Measurements from ENCODE around the gene CAMKK1. TPM values are rescaled to one million over a fixed set of nuclear protein-coding genes. Genes with fewer than 3 reads are reported as not detected.

The CAMKK1 gene
- total RNA-seq, 1 experiment from 2014 or later = 9.6 TPM

DNA sequence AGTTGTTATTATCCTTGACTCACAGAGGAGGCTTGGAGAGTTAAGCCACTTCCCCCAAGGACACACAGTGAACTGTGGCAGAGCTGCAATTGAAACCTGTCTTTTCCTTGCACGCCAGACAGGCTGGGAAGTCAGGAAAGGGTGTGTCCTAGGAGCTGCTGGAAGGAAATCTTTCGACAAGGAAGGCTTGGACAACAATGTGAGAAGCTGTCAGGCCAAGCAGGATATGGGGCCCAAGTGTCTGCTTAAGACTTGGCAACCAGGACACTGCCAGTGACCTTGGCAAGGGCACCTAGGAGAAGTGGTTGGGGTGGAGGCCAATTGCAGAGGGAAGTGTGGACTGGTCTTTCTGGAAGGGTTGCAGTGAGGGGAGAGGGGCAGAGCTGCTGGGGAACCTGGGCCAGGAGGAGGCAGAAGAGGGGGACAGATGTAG lies 2.1 kb upstream of the CAMKK1 start:
- ATAC-seq (no peak), DNase-seq (ENCODE audit: low spot score) (no peak)
- no peaks in the 10 kb centered on the region for H3K9me3 Mint-ChIP-seq
- CTCF ChIA-PET = interaction anchor here (0.5 to 2.9 kb wide), 5 partner anchors 19 to 737 kb away, joined by 3 to 22 read pairs (median 4); partner anchors contain the start of gene NCBP3
- TF ChIP-seq, protein P1, sequence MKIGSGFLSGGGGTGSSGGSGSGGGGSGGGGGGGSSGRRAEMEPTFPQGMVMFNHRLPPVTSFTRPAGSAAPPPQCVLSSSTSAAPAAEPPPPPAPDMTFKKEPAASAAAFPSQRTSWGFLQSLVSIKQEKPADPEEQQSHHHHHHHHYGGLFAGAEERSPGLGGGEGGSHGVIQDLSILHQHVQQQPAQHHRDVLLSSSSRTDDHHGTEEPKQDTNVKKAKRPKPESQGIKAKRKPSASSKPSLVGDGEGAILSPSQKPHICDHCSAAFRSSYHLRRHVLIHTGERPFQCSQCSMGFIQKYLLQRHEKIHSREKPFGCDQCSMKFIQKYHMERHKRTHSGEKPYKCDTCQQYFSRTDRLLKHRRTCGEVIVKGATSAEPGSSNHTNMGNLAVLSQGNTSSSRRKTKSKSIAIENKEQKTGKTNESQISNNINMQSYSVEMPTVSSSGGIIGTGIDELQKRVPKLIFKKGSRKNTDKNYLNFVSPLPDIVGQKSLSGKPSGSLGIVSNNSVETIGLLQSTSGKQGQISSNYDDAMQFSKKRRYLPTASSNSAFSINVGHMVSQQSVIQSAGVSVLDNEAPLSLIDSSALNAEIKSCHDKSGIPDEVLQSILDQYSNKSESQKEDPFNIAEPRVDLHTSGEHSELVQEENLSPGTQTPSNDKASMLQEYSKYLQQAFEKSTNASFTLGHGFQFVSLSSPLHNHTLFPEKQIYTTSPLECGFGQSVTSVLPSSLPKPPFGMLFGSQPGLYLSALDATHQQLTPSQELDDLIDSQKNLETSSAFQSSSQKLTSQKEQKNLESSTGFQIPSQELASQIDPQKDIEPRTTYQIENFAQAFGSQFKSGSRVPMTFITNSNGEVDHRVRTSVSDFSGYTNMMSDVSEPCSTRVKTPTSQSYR (CRISPR knock-in tag; IDR thresholded peaks at IDR 0.05) = no peak
- TF ChIP-seq RELA (CRISPR knock-in tag; IDR thresholded peaks at IDR 0.05; ENCODE audit: borderline replicate concordance) = no peak
- POLR2A ChIA-PET = no interaction called here
- no peak overlapping the region for H3K27ac Mint-ChIP-seq
- peaks cover 26% of the 10 kb centered on the region for H3K4me1 Mint-ChIP-seq
- no peaks in the 10 kb centered on the region for H3K36me3 Mint-ChIP-seq
- H3K27me3 Mint-ChIP-seq (ENCODE audit: low read depth) = peaks cover 7% of the 10 kb centered on the region; the same call in 1 of the 2 replicates
- no peak overlapping the region for H3K4me3 Mint-ChIP-seq

DNA sequence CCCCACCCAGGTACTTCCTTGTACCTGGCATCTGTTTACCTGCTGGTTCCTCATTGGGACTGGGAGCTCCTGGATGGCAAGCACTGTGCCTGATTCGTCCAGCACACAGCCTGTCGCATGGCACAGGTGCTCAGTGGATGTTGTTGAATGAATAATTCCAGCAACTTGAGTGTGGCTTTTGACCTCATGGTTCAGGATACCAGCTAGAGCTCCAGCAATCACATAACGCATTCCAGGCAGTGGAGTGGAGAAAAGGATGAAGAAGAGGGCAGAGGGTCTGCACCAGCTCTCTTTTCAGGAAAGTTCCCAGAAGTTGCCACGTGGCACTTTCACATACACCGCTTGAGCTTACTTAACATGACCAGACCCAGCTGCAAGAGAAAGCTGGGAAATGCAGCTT lies 1.3 kb upstream of the CAMKK1 start:
- peaks cover 7% of the 10 kb centered on the region; the same call in 1 of the 2 replicates for H3K27me3 Mint-ChIP-seq (ENCODE audit: low read depth)
- CTCF ChIA-PET = interaction anchor here (1.6 to 2.9 kb wide), 5 partner anchors 13 to 212 kb away, joined by 4 to 22 read pairs (median 11); partner anchors contain the start of gene NCBP3
- DNase-seq (ENCODE audit: low spot score) (no peak), ATAC-seq (no peak)
- peak overlapping the region; percentile 68 for H3K4me3 Mint-ChIP-seq
- peaks cover 26% of the 10 kb centered on the region for H3K4me1 Mint-ChIP-seq
- H3K9me3 Mint-ChIP-seq = no peaks in the 10 kb centered on the region
- no peaks in the 10 kb centered on the region for H3K36me3 Mint-ChIP-seq
- POLR2A ChIA-PET = no interaction called here
- TF ChIP-seq, protein P2, sequence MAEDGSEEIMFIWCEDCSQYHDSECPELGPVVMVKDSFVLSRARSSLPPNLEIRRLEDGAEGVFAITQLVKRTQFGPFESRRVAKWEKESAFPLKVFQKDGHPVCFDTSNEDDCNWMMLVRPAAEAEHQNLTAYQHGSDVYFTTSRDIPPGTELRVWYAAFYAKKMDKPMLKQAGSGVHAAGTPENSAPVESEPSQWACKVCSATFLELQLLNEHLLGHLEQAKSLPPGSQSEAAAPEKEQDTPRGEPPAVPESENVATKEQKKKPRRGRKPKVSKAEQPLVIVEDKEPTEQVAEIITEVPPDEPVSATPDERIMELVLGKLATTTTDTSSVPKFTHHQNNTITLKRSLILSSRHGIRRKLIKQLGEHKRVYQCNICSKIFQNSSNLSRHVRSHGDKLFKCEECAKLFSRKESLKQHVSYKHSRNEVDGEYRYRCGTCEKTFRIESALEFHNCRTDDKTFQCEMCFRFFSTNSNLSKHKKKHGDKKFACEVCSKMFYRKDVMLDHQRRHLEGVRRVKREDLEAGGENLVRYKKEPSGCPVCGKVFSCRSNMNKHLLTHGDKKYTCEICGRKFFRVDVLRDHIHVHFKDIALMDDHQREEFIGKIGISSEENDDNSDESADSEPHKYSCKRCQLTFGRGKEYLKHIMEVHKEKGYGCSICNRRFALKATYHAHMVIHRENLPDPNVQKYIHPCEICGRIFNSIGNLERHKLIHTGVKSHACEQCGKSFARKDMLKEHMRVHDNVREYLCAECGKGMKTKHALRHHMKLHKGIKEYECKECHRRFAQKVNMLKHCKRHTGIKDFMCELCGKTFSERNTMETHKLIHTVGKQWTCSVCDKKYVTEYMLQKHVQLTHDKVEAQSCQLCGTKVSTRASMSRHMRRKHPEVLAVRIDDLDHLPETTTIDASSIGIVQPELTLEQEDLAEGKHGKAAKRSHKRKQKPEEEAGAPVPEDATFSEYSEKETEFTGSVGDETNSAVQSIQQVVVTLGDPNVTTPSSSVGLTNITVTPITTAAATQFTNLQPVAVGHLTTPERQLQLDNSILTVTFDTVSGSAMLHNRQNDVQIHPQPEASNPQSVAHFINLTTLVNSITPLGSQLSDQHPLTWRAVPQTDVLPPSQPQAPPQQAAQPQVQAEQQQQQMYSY (CRISPR knock-in tag; IDR thresholded peaks at IDR 0.05) = no peak
- TF ChIP-seq, protein P3, sequence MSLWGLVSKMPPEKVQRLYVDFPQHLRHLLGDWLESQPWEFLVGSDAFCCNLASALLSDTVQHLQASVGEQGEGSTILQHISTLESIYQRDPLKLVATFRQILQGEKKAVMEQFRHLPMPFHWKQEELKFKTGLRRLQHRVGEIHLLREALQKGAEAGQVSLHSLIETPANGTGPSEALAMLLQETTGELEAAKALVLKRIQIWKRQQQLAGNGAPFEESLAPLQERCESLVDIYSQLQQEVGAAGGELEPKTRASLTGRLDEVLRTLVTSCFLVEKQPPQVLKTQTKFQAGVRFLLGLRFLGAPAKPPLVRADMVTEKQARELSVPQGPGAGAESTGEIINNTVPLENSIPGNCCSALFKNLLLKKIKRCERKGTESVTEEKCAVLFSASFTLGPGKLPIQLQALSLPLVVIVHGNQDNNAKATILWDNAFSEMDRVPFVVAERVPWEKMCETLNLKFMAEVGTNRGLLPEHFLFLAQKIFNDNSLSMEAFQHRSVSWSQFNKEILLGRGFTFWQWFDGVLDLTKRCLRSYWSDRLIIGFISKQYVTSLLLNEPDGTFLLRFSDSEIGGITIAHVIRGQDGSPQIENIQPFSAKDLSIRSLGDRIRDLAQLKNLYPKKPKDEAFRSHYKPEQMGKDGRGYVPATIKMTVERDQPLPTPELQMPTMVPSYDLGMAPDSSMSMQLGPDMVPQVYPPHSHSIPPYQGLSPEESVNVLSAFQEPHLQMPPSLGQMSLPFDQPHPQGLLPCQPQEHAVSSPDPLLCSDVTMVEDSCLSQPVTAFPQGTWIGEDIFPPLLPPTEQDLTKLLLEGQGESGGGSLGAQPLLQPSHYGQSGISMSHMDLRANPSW (CRISPR knock-in tag; conservative IDR thresholded peaks at IDR 0.05; ENCODE audit: low read depth) = no peak
- TF ChIP-seq ATF1 (CRISPR knock-in tag; IDR thresholded peaks at IDR 0.05) = no peak
- no peak for TF ChIP-seq ZNF396 (CRISPR knock-in tag; IDR thresholded peaks at IDR 0.05; ENCODE audit: borderline replicate concordance)
- TF ChIP-seq EMX1 (CRISPR knock-in tag; IDR thresholded peaks at IDR 0.05) = no peak
- no peak for TF ChIP-seq SOX15 (CRISPR knock-in tag; IDR thresholded peaks at IDR 0.05)
- TF ChIP-seq, protein P4, sequence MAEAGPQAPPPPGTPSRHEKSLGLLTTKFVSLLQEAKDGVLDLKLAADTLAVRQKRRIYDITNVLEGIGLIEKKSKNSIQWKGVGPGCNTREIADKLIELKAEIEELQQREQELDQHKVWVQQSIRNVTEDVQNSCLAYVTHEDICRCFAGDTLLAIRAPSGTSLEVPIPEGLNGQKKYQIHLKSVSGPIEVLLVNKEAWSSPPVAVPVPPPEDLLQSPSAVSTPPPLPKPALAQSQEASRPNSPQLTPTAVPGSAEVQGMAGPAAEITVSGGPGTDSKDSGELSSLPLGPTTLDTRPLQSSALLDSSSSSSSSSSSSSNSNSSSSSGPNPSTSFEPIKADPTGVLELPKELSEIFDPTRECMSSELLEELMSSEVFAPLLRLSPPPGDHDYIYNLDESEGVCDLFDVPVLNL (CRISPR knock-in tag; IDR thresholded peaks at IDR 0.05; ENCODE audit: borderline replicate concordance, low read depth) = no peak
- TF ChIP-seq MXD4 (CRISPR knock-in tag; IDR thresholded peaks at IDR 0.05; ENCODE audit: borderline replicate concordance) = no peak
- no peak for TF ChIP-seq ZNF232 (CRISPR knock-in tag; IDR thresholded peaks at IDR 0.05)
- TF ChIP-seq, protein P5, sequence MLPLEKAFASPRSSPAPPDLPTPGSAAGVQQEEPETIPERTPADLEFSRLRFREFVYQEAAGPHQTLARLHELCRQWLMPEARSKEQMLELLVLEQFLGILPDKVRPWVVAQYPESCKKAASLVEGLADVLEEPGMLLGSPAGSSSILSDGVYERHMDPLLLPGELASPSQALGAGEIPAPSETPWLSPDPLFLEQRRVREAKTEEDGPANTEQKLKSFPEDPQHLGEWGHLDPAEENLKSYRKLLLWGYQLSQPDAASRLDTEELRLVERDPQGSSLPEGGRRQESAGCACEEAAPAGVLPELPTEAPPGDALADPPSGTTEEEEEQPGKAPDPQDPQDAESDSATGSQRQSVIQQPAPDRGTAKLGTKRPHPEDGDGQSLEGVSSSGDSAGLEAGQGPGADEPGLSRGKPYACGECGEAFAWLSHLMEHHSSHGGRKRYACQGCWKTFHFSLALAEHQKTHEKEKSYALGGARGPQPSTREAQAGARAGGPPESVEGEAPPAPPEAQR (CRISPR knock-in tag; IDR thresholded peaks at IDR 0.05) = no peak
- no peak for TF ChIP-seq SP1 (CRISPR knock-in tag; conservative IDR thresholded peaks at IDR 0.05)
- TF ChIP-seq, protein P6, sequence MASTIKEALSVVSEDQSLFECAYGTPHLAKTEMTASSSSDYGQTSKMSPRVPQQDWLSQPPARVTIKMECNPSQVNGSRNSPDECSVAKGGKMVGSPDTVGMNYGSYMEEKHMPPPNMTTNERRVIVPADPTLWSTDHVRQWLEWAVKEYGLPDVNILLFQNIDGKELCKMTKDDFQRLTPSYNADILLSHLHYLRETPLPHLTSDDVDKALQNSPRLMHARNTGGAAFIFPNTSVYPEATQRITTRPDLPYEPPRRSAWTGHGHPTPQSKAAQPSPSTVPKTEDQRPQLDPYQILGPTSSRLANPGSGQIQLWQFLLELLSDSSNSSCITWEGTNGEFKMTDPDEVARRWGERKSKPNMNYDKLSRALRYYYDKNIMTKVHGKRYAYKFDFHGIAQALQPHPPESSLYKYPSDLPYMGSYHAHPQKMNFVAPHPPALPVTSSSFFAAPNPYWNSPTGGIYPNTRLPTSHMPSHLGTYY (CRISPR knock-in tag; IDR thresholded peaks at IDR 0.05) = no peak
- TF ChIP-seq, protein P7, sequence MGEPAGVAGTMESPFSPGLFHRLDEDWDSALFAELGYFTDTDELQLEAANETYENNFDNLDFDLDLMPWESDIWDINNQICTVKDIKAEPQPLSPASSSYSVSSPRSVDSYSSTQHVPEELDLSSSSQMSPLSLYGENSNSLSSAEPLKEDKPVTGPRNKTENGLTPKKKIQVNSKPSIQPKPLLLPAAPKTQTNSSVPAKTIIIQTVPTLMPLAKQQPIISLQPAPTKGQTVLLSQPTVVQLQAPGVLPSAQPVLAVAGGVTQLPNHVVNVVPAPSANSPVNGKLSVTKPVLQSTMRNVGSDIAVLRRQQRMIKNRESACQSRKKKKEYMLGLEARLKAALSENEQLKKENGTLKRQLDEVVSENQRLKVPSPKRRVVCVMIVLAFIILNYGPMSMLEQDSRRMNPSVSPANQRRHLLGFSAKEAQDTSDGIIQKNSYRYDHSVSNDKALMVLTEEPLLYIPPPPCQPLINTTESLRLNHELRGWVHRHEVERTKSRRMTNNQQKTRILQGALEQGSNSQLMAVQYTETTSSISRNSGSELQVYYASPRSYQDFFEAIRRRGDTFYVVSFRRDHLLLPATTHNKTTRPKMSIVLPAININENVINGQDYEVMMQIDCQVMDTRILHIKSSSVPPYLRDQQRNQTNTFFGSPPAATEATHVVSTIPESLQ (CRISPR knock-in tag; IDR thresholded peaks at IDR 0.05) = no peak
- H3K27ac Mint-ChIP-seq = peak overlapping the region; percentile 90; the same call in 1 of the 2 replicates
